Testis (tissue), 2 donors: ENCODE measurements around the gene ZGPAT.

Experiments
- POLR2A ChIP-seq: fragments of 450-650 bp; IDR thresholded peaks from one replicate; pipeline ENCODE4 v1.6.1; 2017; ENCODE audit warnings: antibody characterized with exemption, mild to moderate bottlenecking, moderate library complexity
- TF ChIP-seq, protein P1 (sequence below), 3 experiments: fragments of 450-650 bp in 2 of 3; fragments of 200-600 bp in 1 of 3; sonication (generic) in 1 of 3; IDR thresholded peaks; one replicate each; pipeline ENCODE4 v1.5.1; 2016 to 2019; ENCODE audit warnings: antibody characterized with exemption in 3 of 3, mild to moderate bottlenecking in 2 of 3, moderate library complexity in 1 of 3

DNA sequence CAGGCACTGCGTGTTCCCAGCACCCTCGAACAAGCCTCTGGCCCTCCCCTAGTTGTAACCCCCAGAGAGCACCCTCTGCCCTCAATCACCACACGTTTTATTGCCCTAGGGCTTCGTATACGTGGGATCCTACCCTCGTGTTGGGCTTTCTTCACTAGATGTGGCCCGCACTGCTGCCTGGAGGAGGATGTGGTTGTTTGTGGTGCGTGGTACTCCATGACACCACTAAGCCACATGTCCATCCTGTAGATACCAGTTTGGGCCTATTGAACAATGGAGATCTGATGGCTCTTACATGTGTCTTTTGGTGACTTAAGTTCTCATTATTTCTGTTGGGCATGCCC, 48.8 kb downstream of the ZGPAT start:
- TF ChIP-seq, protein P1, sequence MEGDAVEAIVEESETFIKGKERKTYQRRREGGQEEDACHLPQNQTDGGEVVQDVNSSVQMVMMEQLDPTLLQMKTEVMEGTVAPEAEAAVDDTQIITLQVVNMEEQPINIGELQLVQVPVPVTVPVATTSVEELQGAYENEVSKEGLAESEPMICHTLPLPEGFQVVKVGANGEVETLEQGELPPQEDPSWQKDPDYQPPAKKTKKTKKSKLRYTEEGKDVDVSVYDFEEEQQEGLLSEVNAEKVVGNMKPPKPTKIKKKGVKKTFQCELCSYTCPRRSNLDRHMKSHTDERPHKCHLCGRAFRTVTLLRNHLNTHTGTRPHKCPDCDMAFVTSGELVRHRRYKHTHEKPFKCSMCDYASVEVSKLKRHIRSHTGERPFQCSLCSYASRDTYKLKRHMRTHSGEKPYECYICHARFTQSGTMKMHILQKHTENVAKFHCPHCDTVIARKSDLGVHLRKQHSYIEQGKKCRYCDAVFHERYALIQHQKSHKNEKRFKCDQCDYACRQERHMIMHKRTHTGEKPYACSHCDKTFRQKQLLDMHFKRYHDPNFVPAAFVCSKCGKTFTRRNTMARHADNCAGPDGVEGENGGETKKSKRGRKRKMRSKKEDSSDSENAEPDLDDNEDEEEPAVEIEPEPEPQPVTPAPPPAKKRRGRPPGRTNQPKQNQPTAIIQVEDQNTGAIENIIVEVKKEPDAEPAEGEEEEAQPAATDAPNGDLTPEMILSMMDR (IDR thresholded peaks at IDR 0.05): no peak
- no peak for TF ChIP-seq POLR2A
